Erythroblast (primary cell): ENCODE data around the gene RIN3.

Source experiments
- GATA1 ChIP-seq: IDR thresholded peaks from 2 replicates; pipeline ENCODE4 v1.6.1; 2011; ENCODE audit warnings: low read depth, mild to moderate bottlenecking, control low read depth, low read length, moderate library complexity
- POLR2A ChIP-seq: IDR thresholded peaks from 2 replicates; pipeline ENCODE4 v1.6.1; 2011; ENCODE audit warnings: mild to moderate bottlenecking, low read length

- peak; percentile 62 for TF ChIP-seq POLR2A
- no peak for TF ChIP-seq GATA1
Measured at GRCh38 chr14:92568621-92569479, 55.3 kb downstream of the RIN3 start.
